GM19328 (cell line): Measurements from ENCODE around the gene HNMT.
"Not testable (repeated sequence)": the region's sequence is repeated elsewhere in the genome, so short reads cannot be mapped to it uniquely, and the experiment has no call there.

Experiments used
- ATAC-seq: cut with Tn5 transposase; IDR thresholded peaks from one replicate; pipeline ENCODE4 v1.9.1; 2021; ENCODE audit warnings: mild to moderate bottlenecking, moderate library complexity; ENCODE audit not compliant: unreplicated experiment

Gene HNMT

DNA sequence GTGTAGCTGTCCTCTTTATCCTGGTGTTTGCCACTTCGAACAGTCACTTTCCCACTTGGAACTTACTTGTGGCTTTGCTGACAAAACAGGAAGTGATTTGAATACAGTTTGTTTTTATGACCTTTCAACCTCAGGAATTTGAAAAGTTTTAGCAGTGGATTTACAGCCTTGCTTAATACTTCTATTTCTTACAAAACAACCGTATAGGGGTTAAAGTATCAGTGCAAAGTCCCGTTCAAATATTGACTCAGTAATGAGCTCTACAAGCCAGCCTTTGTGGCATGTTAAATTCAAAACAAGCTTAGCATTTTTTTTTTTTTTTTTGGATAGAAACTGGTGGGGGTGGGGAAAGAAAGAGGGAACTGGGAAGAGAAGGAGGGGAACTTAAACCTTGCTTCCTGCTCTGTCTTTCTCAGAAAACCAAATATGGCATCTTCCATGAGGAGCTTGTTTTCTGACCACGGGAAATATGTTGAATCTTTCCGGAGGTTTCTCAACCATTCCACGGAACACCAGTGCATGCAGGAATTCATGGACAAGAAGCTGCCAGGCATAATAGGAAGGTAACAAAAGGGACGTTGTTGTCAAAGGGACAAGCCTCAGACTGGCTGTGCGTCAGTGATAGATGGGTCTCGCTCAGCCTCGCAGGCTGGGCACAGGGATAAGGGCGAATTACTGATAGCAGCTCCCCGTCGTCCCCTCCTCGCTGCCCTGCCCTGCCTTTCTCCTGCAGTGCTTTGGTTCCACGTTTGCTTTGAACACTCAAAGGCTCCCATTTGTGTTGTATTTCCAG is at the start of gene HNMT:
TSS of gene HNMT (plus strand) at position 408 of the 793 bp plus-strand sequence. CDS start at position 427, 19 bp downstream.
- no peak for ATAC-seq

DNA sequence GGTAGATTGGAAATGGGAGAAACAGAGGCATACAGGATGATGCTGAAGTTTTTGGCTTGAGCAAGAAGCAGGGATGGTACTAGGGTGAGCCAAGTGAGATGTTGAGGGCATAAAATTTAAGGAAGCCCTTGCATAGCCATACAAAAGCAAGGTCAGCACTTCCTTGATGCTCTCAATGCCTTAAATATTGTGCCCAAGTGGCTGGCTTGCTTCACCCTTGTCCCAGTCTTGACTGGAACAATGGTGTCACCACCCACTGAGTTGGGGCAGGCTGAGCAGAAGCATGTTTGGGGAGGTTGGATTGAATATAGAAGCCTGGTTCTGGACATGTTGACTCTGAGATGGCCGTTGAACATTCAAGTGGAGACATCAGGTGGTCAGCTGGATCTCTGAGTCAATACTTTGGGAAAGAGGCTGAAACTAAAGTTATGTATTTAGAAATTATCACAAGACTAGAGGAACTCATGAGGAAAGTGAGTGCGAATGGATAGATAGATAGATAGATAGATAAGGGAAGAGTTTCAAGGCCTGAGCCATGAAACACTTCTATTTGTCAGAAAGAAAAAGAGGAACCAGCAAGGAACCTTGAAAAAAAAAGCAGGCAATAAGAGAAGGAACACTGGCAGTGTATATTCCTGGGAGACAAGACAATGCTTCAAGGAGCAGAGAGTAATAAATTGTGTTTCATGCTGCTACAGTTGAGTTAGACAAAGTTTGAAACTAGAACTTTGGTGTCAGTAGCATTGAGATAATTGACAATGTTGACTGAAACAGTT is 43.0 kb upstream of the HNMT start:
- ATAC-seq, result no peak

DNA sequence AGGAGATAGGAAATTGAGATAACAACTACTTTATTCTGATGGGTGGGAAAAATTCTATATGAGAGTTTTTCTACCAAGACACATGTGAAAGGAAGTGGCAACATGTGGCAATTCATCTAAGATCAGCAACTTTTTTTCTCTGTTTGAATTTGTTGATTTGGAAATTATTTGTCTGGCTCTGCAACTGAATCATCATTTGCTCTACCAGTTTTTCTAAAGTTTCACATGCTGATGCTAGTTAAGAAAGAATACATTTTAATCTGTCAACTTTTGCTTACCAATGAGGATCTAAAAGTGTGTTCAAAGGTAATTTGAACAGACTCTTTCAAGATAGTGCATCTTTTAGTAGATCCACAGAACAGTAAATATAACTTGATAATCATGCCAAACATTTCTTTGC is 42.1 kb upstream of the HNMT start:
- not testable (repeated sequence) for ATAC-seq

- no peak for ATAC-seq
Observed at GRCh38 chr2:137924019-137924418, 40.3 kb upstream of the HNMT start.

- ATAC-seq, result no peak
Observed at GRCh38 chr2:137925599-137925998, 38.7 kb upstream of the HNMT start.

DNA sequence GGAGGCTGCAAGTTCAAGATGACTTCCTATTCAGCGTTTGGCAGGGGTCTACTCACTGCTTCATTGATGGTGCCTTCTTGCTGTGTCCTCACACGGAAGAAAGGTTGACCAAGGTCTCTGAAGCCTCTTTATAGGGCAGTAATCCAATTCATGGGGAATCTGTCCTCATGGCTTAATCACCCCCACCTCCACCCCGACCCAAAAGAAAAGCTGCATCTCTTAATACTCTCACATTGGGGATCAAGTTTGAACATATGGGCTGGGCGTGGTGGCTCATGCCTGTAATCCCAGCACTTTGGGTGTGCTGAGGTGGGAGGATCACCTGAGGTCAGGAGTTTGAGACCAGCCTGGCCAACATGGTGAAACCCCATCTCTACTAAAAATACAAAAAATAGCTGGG is 36.4 kb upstream of the HNMT start:
- ATAC-seq, result no peak

GRCh38 chr2:137928547-137929518 is 35.4 kb upstream of the HNMT start:
- ATAC-seq, result no peak

DNA sequence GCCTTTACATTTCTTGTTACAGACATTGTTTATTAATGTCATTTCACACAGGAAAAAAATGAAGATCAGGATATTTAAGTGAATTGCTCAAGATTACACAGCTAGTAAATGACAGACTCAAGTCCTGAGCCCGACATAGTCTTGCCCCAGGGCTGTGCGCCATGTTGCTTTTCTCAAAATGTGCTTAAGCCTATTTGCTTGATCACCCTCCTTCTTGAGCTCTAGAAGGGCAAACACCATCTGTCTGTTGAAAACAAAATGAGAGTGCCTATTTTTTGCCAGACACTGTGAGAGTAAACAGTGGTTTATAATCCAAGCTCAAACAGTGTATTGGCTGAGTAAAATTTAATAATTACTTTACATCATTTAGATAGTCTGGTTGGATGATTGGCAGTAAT is 34.8 kb upstream of the HNMT start:
- no peak for ATAC-seq

- no peak for ATAC-seq
Observed at GRCh38 chr2:137930146-137930545, 34.1 kb upstream of the HNMT start.

DNA sequence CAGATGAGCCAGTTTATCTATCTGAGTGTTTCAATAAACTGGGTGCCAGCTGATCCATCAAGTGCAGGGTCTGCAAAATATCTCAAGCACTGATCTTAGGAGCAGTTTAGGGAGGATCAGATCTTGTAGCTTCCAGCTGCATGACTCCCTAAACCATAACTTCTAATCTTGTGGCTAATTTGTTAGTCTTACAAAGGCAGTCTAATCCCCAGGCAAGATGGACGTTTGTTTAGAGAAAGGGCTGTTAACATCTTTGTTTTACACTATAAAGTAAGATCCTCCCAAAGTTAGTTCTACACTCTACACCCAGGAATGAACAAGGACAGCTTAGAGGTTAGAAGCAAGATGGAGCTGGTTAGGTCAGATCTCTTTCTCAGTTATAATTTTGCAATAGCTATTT is 28.7 kb upstream of the HNMT start:
- ATAC-seq, result no peak

- ATAC-seq, result no peak
Observed at GRCh38 chr2:137937246-137937645, 27.0 kb upstream of the HNMT start.

DNA sequence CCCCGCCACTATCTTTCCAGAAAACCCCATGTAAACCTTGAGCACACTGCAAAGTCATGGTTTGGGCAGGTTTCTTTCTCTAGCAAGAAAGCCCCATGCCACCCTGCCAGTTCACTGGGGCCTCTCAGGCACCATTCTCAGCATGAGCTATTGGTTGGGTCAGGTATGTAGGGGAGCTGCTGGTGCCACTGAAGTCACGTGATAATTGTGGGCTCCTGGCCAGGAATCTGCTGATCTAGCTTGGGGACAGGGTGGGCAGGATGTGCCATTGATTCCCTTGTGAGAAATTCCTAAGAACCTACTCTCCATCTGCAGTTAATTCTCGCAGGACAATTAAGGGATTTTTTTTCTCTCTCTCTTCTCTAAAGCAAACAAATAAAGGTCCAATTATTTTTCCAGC is 26.5 kb upstream of the HNMT start:
- no peak for ATAC-seq

GRCh38 chr2:137938204-137938603 is 26.1 kb upstream of the HNMT start:
- no peak for ATAC-seq

- ATAC-seq, result no peak
Observed at GRCh38 chr2:137939026-137939425, 25.2 kb upstream of the HNMT start.

DNA sequence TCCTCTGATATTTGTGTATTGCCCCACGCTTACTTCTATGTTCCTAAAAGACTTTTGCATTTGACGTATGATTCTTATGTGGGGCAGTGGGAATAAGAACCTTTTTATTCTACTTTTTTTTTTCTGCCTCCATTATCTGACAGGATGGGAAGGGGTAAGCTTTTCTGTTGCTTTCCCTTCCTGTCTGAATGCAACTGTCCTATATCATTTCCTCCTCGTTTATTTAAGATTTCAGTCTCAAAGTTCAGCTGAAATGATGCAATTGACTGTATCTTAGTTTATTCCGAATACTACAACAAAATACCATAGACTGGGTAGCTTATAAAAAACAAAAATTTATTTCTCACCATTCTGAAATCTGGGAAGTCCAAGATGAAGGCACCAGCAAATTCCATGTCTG is 24.1 kb upstream of the HNMT start:
- ATAC-seq, result no peak

GRCh38 chr2:137942037-137942832 is 22.0 kb upstream of the HNMT start:
- ATAC-seq, result no peak

DNA sequence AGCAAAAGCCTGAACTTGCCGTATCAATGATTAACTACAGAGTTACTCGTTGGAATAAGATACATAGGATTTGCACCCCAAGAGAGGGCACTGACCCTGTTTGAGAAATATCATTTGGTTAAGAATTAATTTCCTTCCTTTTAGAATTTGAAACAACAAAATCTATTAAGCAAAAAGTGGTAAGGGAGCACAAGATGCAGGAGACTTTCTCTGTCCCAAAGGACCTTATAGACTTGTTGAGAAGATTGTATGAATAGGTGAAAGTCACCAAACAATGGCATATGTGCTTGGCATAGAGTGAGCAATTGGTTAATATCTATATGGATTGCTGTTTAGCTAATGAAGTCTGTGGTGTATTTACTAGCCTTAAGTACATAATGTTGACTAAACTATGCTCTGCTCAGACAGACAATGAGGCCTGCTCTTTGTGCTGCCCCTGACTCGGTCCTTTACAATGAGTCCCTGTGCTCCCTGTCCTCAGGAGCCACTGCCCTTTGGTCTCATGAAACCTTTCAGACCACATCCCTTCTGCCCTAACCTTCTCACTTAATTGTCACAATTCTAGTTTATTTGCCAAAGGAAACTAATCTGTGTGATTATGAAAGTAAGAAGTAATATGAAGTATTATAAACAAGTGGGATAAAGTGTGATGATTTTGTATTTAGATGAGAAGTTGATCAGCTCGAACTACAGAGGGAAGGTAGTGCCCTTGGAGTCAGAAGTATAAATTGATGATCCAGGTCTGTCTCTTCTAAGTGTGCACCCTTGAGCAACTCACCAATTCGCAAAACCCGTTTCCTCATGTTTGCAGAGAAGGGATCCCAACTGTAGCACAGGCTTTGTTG is 21.2 kb upstream of the HNMT start:
- ATAC-seq, result no peak

DNA sequence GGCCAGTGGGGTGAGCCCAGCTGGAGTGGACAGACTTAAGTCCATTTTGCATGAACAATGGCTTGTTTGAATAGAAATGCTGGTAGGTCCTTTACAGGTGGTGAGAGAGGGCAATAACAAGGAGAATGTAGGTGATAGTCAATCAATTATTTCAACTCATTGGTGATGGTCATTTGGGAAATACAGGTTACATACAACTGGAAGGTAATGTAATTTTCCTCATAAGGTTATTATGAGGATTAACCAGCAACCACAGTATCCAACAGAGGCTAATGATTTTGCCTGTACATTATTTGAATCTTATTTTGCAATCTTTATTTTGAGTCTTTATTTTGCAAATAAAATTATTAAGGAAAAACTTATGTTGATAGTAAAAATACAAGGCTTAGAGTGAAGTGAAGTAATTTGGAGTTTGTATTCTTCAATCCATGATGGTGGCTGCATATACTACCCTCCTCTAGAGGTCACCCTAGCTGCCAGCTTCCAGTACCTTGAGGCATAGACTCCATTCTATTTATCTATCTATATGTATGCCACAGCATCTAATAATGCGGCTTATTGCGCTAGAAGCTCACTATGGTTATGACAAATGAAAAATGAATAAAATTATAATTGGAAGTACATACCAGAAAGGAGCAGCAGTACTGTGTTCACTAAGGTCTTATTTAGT is 20.5 kb upstream of the HNMT start:
- ATAC-seq, result no peak

GRCh38 chr2:137944714-137945113 is 19.6 kb upstream of the HNMT start:
- no peak for ATAC-seq
